Fibroblast of lung (primary cell): ENCODE data around the gene RIMS4. TPM values are rescaled to one million over a fixed set of nuclear protein-coding genes. Genes with fewer than 3 reads are reported as not detected.

Experiments used
- DNase-seq, 2 donors: peaks; one replicate each; pipeline versions ENCODE4 v3.0.0 to v3.0.0-alpha.2; 2010; ENCODE audit warnings: low read depth in 2 of 2
- H2AFZ ChIP-seq: 2 replicates; pipeline ENCODE4 v1.5.1; 2012; ENCODE audit warnings: low read length, control low read depth, inconsistent platforms
- H3K27ac ChIP-seq: 2 replicates; pipeline ENCODE4 v1.5.1; 2011; ENCODE audit warnings: low read length, control low read depth; ENCODE audit not compliant: insufficient read depth
- H3K27me3 ChIP-seq: 2 replicates; pipeline ENCODE4 v1.5.1; 2011; ENCODE audit warnings: mild to moderate bottlenecking, low read length; ENCODE audit not compliant: control insufficient read depth, insufficient read depth
- H3K36me3 ChIP-seq: 2 replicates; pipeline ENCODE4 v1.5.1; 2011; ENCODE audit warnings: low read length; ENCODE audit not compliant: control insufficient read depth, insufficient read depth
- H3K4me1 ChIP-seq: 2 replicates; pipeline ENCODE4 v1.5.1; 2011; ENCODE audit warnings: low read length; ENCODE audit not compliant: control insufficient read depth, insufficient read depth; ENCODE audit errors: extremely low read depth
- H3K4me2 ChIP-seq: 2 replicates; pipeline ENCODE4 v1.5.1; 2011; ENCODE audit warnings: low read length, control low read depth; ENCODE audit not compliant: insufficient read depth; ENCODE audit errors: extremely low read depth
- H3K4me3 ChIP-seq, 4 experiments: fragments of 200-600 bp in 1 of 4; sonication (generic) in 1 of 4; replicated peaks in 1 of 4; 2 replicates each; pipeline ENCODE4 v1.5.1; 2011 to 2016; ENCODE audit warnings: low read length in 4 of 4, low read depth in 3 of 4, mild to moderate bottlenecking in 3 of 4, control low read depth in 2 of 4, inconsistent platforms in 1 of 4, mixed read lengths in 1 of 4; ENCODE audit not compliant: insufficient read depth in 1 of 4; ENCODE audit errors: control extremely low read depth in 1 of 4
- H3K79me2 ChIP-seq: 2 replicates; pipeline ENCODE4 v1.5.1; 2012; ENCODE audit warnings: mild to moderate bottlenecking, low read length, inconsistent platforms; ENCODE audit not compliant: control insufficient read depth, insufficient read depth
- H3K9ac ChIP-seq: 2 replicates; pipeline ENCODE4 v1.5.1; 2011; ENCODE audit warnings: mild to moderate bottlenecking, low read length, control low read depth; ENCODE audit not compliant: insufficient read depth
- H3K9me3 ChIP-seq: 2 replicates; pipeline ENCODE4 v1.5.1; 2012; ENCODE audit warnings: low read depth, low read length; ENCODE audit not compliant: control insufficient read depth, insufficient read depth
- H4K20me1 ChIP-seq: 2 replicates; pipeline ENCODE4 v1.5.1; 2011; ENCODE audit warnings: low read length; ENCODE audit not compliant: control insufficient read depth, insufficient read depth; ENCODE audit errors: extremely low read depth
- CTCF ChIP-seq, 2 donors: IDR thresholded peaks in 1 of 2; conservative IDR thresholded peaks in 1 of 2; 1 replicate in 1 of 2; 2 replicates in 1 of 2; pipeline ENCODE4 v1.5.1; 2011 to 2012; ENCODE audit warnings: low read length in 2 of 2, control low read depth in 1 of 2, inconsistent platforms in 1 of 2, low read depth in 1 of 2, mild to moderate bottlenecking in 1 of 2
- EZH2 ChIP-seq: IDR thresholded peaks from 2 replicates; pipeline ENCODE4 v1.5.1; 2012; ENCODE audit warnings: low read length, control low read depth, mild to moderate bottlenecking; ENCODE audit errors: missing control alignments
- polyA plus RNA-seq, 2 donors: library from polyadenylated mRNA; depleted of rRNA in 1 of 2; stranded (reverse) in 1 of 2; unstranded in 1 of 2; fragments of >200 nt; gene quantifications; 2 replicates each; pipeline ENCODE4 v1.2.1, GENCODE V29; 2011 to 2012; ENCODE audit warnings: missing spikeins in 1 of 2
- total RNA-seq: library from RNA; depleted of rRNA; stranded (reverse); fragments of >200 nt; gene quantifications from 2 replicates; pipeline ENCODE4 v1.2.1, GENCODE V29; 2014

The RIMS4 gene
- total and polyA plus RNA-seq, 2 donors (not counting 1 experiment from before 2014, with no cell fraction given): under 0.01 to 0.03 TPM

GRCh38 chr20:44790638-44791393 is 19.5 kb downstream of the RIMS4 start:
- no peak overlapping the region for H3K27ac ChIP-seq
- no peak overlapping the region for H3K4me3 ChIP-seq
- H3K9ac ChIP-seq: no peak overlapping the region
- H4K20me1 ChIP-seq: no peaks in the 10 kb centered on the region
- no peaks in the 10 kb centered on the region for H3K9me3 ChIP-seq
- H2AFZ ChIP-seq: no peak overlapping the region
- H3K36me3 ChIP-seq: no peaks in the 10 kb centered on the region
- H3K27me3 ChIP-seq: no peaks in the 10 kb centered on the region
- TF ChIP-seq EZH2: no peak
- no peak for TF ChIP-seq CTCF (conservative IDR thresholded peaks at IDR 0.05 in 1 of 2, IDR thresholded peaks at IDR 0.05 in 1 of 2; ENCODE audit: low read depth in 1 of 2, low read length in 2 of 2)
- H3K4me1 ChIP-seq: no peaks in the 10 kb centered on the region
- no peaks in the 10 kb centered on the region for H3K79me2 ChIP-seq
- H3K4me2 ChIP-seq: no peak overlapping the region
- DNase-seq: no peak

- Histone ChIP-seq H3K27ac (no peak overlapping the region), H2AFZ (no peak overlapping the region), H3K9me3 (no peaks in the 10 kb centered on the region), H3K36me3 (no peaks in the 10 kb centered on the region), H3K27me3 (no peaks in the 10 kb centered on the region), H3K9ac (no peak overlapping the region), H3K4me1 (no peaks in the 10 kb centered on the region), H3K79me2 (no peaks in the 10 kb centered on the region), H3K4me3 (no peak overlapping the region), H3K4me2 (no peak overlapping the region), H4K20me1 (no peaks in the 10 kb centered on the region)
- DNase-seq: no peak
- no peak for TF ChIP-seq CTCF (conservative IDR thresholded peaks at IDR 0.05 in 1 of 2, IDR thresholded peaks at IDR 0.05 in 1 of 2; ENCODE audit: low read depth in 1 of 2, low read length in 2 of 2)
- TF ChIP-seq EZH2: no peak
Measured at GRCh38 chr20:44788706-44789456, 21.5 kb downstream of the RIMS4 start.

- H3K27ac ChIP-seq: no peak overlapping the region
- H3K36me3 ChIP-seq: no peaks in the 10 kb centered on the region
- no peak for DNase-seq
- no peaks in the 10 kb centered on the region for H3K27me3 ChIP-seq
- H3K9me3 ChIP-seq: no peaks in the 10 kb centered on the region
- no peak overlapping the region for H2AFZ ChIP-seq
- no peak for TF ChIP-seq EZH2
- TF ChIP-seq CTCF (conservative IDR thresholded peaks at IDR 0.05 in 1 of 2, IDR thresholded peaks at IDR 0.05 in 1 of 2; ENCODE audit: low read depth in 1 of 2, low read length in 2 of 2): no peak
- no peak overlapping the region for H3K4me2 ChIP-seq
- no peak overlapping the region for H3K4me3 ChIP-seq
- peaks cover 2% of the 10 kb centered on the region for H4K20me1 ChIP-seq
- no peaks in the 10 kb centered on the region for H3K79me2 ChIP-seq
- no peak overlapping the region for H3K9ac ChIP-seq
- no peaks in the 10 kb centered on the region for H3K4me1 ChIP-seq
Measured at GRCh38 chr20:44787299-44787698, 23.0 kb downstream of the RIMS4 start.
